B cell (primary cell): ENCODE measurements around the gene ETDB. TPM values are rescaled to one million over a fixed set of nuclear protein-coding genes. Genes with fewer than 3 reads are reported as not detected.
"Not testable (repeated sequence)": the region's sequence is repeated elsewhere in the genome, so short reads cannot be mapped to it uniquely, and the experiment has no call there.

Experiments
- ATAC-seq: fragments of 200-7000 bp; cut with Tn5 transposase; one replicate; pipeline ENCODE4 v1.10.0; 2021; ENCODE audit warnings: low read depth, mild to moderate bottlenecking, moderate number of reproducible peaks, moderate library complexity
- CTCF ChIA-PET: fragments of 350-600 bp; sonication (Branson Sonifier 250); formaldehyde crosslinking; loops from one replicate; lab custom pipeline; 2021; ENCODE audit warnings: antibody characterized with exemption, inconsistent platforms; lab: Charles Lee
- POLR2A ChIA-PET: fragments of 350-600 bp; sonication (Branson Sonifier 250); formaldehyde crosslinking; loops from one replicate; lab custom pipeline; 2021; ENCODE audit warnings: antibody characterized with exemption; lab: Charles Lee
- DNase-seq: peaks from one replicate; pipeline ENCODE4 v3.0.0; 2013
- H2AFZ ChIP-seq: 2 replicates; pipeline ENCODE4 v1.6.1; 2012; ENCODE audit warnings: mild to moderate bottlenecking, low read depth, low read length; ENCODE audit not compliant: insufficient read depth, poor library complexity, severe bottlenecking
- H3K27ac ChIP-seq, 2 donors: 1 replicate in 1 of 2; 2 replicates in 1 of 2; pipeline ENCODE4 v1.5.1; 2012 to 2013; ENCODE audit warnings: low read length in 2 of 2, mild to moderate bottlenecking in 2 of 2, moderate library complexity in 1 of 2
- H3K27me3 ChIP-seq, 4 experiments: fragments of 200-600 bp in 1 of 4; sonication (generic) in 1 of 4; replicated peaks in 1 of 4; 1 replicate in 2 of 4; 2 replicates in 2 of 4; pipeline versions ENCODE4 v1.6.1 to v1.7.0; 2013 to 2016; ENCODE audit warnings: low read length in 3 of 4, mild to moderate bottlenecking in 2 of 4, mixed read lengths in 1 of 4, moderate library complexity in 1 of 4; ENCODE audit not compliant: insufficient read depth in 4 of 4, control insufficient read depth in 3 of 4; ENCODE audit errors: control extremely low read depth in 1 of 4
- H3K36me3 ChIP-seq, 2 experiments: replicated peaks in 1 of 2; 1 replicate in 1 of 2; 2 replicates in 1 of 2; pipeline versions ENCODE4 v1.6.1 to v1.7.1; 2013; ENCODE audit warnings: low read length in 1 of 2; ENCODE audit not compliant: insufficient read depth in 2 of 2, control insufficient read depth in 1 of 2; ENCODE audit errors: control extremely low read depth in 1 of 2, extremely low read depth in 1 of 2
- H3K4me1 ChIP-seq, 2 donors: fragments of 200-600 bp in 1 of 2; sonication (generic) in 1 of 2; 1 replicate in 1 of 2; 2 replicates in 1 of 2; pipeline versions ENCODE4 v1.5.1 to v1.6.1; 2013 to 2017; ENCODE audit warnings: low read length in 2 of 2; ENCODE audit not compliant: control insufficient read depth in 2 of 2, insufficient read depth in 2 of 2
- H3K4me2 ChIP-seq: replicated peaks from 2 replicates; pipeline ENCODE3; 2012; ENCODE audit warnings: mild to moderate bottlenecking, low read depth, low read length; ENCODE audit not compliant: poor library complexity, severe bottlenecking
- H3K4me3 ChIP-seq, 5 experiments: fragments of 200-600 bp in 1 of 5; sonication (generic) in 1 of 5; 1 replicate in 3 of 5; 2 replicates in 2 of 5; pipeline versions ENCODE4 v1.5.1 to v1.7.0; 2011 to 2016; ENCODE audit warnings: low read length in 4 of 5, mild to moderate bottlenecking in 4 of 5, low read depth in 2 of 5, control low read depth in 1 of 5, moderate library complexity in 1 of 5; ENCODE audit not compliant: insufficient read depth in 1 of 5; ENCODE audit errors: control extremely low read depth in 1 of 5, extremely low read depth in 1 of 5
- H3K79me2 ChIP-seq: fragments of 200-600 bp; sonication (generic); one replicate; pipeline ENCODE4 v1.6.0; 2016; ENCODE audit warnings: low read length; ENCODE audit not compliant: control insufficient read depth, insufficient read depth
- H3K9ac ChIP-seq: fragments of 200-600 bp; sonication (generic); 2 replicates; pipeline ENCODE4 v1.6.1; 2017; ENCODE audit warnings: mild to moderate bottlenecking, low read length, moderate library complexity
- H3K9me3 ChIP-seq, 3 donors: one replicate each; pipeline versions ENCODE4 v1.6.1 to v1.7.1; 2013; ENCODE audit warnings: low read length in 2 of 3; ENCODE audit not compliant: control insufficient read depth in 2 of 3, insufficient read depth in 1 of 3; ENCODE audit errors: control extremely low read depth in 1 of 3
- H4K20me1 ChIP-seq: 2 replicates; pipeline ENCODE4 v1.6.0; 2012; ENCODE audit warnings: mild to moderate bottlenecking, low read length; ENCODE audit not compliant: insufficient read depth, control insufficient read depth, poor library complexity, severe bottlenecking
- H3K27ac Mint-ChIP-seq: one replicate; pipeline ENCODE4 v1.8.0; 2021; ENCODE audit warnings: mixed read lengths
- H3K27me3 Mint-ChIP-seq: one replicate; pipeline ENCODE4 v1.8.0; 2021; ENCODE audit warnings: mixed read lengths
- H3K4me1 Mint-ChIP-seq: one replicate; pipeline ENCODE4 v1.8.0; 2021; ENCODE audit warnings: mixed read lengths
- H3K4me3 Mint-ChIP-seq: one replicate; pipeline ENCODE4 v1.8.0; 2021; ENCODE audit warnings: mixed read lengths
- H3K9me3 Mint-ChIP-seq: one replicate; pipeline ENCODE4 v1.8.0; 2022; ENCODE audit warnings: mixed read lengths; ENCODE audit not compliant: insufficient read depth
- CTCF ChIP-seq: fragments of 200-600 bp; IDR thresholded peaks from one replicate; pipeline ENCODE4 v1.8.0; 2022; ENCODE audit warnings: antibody characterized with exemption, mild to moderate bottlenecking
- EZH2 ChIP-seq: IDR thresholded peaks from 2 replicates; pipeline ENCODE4 v1.6.1; 2012; ENCODE audit warnings: borderline replicate concordance, low read depth, mild to moderate bottlenecking, moderate library complexity, low read length; ENCODE audit not compliant: insufficient read depth, poor library complexity, severe bottlenecking
- WGBS: methylation state at CpG from one replicate; pipeline ENCODE4 v1.1.5; 2013; ENCODE audit warnings: missing lambda C conversion rate; ENCODE audit not compliant: insufficient coverage; 5-methylcytosine and 5-hydroxymethylcytosine counted together
- intact Hi-C: fragments of 100-400 bp; cut with micrococcal nuclease; formaldehyde crosslinking; loops from one replicate; pipeline ENCODE4 v1.10.0; 2022
- polyA plus RNA-seq: library from polyadenylated mRNA; depleted of rRNA; stranded (reverse); fragments of >200 nt; gene quantifications from 2 replicates; pipeline ENCODE4 v1.2.3, GENCODE V29; 2012
- total RNA-seq, 2 donors: library from RNA; stranded (reverse); fragments of 120-200 nt in 1 of 2; gene quantifications; 1 replicate in 1 of 2; 2 replicates in 1 of 2; pipeline versions ENCODE4 v1.2.3 to v1.2.4, GENCODE V29; 2013 to 2022

Gene ETDB
- total and polyA plus RNA-seq, 2 donors (not counting 1 experiment from before 2014, with no cell fraction given), result not detected

DNA sequence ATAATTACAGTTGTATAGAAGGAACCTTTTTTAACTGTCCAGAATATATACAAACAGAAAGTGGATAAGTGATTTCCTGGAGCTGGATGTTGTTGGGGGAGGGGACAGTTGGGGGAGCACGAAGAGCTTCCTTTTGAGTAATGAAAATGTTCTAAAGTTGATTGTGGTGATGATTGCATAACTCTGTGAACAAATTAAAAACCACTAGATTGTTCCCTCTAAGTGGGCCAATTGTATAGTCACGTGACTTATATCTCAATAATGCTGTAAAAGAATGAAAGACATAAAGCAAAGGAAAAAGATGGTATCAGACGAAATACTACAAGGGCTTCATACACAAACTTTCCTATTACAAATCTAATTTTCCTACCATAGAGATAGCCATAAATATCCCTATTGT, 48.2 kb upstream of the ETDB start:
- H3K4me1 Mint-ChIP-seq, result no peaks in the 10 kb centered on the region
- no CpG with 5 or more reads among the region's 3 CpGs for WGBS
- H3K27me3 ChIP-seq, result no peaks in the 10 kb centered on the region
- TF ChIP-seq EZH2, result no peak
- no peak for TF ChIP-seq CTCF
- H3K27ac ChIP-seq, result no peak overlapping the region
- H3K36me3 ChIP-seq, result no peaks in the 10 kb centered on the region
- no peak overlapping the region for H3K4me2 ChIP-seq
- H3K4me3 ChIP-seq, result no peak overlapping the region
- H3K27me3 Mint-ChIP-seq, result peaks cover 3% of the 10 kb centered on the region
- H3K27ac Mint-ChIP-seq, result no peak overlapping the region
- no peak for ATAC-seq
- DNase-seq, result no peak
- no peaks in the 10 kb centered on the region for H3K9me3 ChIP-seq
- no peak overlapping the region for H2AFZ ChIP-seq
- H4K20me1 ChIP-seq, result no peaks in the 10 kb centered on the region
- H3K4me1 ChIP-seq, result no peaks in the 10 kb centered on the region
- no peak overlapping the region for H3K9ac ChIP-seq
- ChIA-PET CTCF (no interaction called here), POLR2A (no interaction called here)
- no peak overlapping the region for H3K4me3 Mint-ChIP-seq
- H3K79me2 ChIP-seq, result no peaks in the 10 kb centered on the region
- intact Hi-C loops, result no loop called here
- no peaks in the 10 kb centered on the region for H3K9me3 Mint-ChIP-seq

- H3K27ac ChIP-seq, H3K4me1 Mint-ChIP-seq, DNase-seq, H3K79me2 ChIP-seq, H3K36me3 ChIP-seq, H3K27me3 ChIP-seq, H3K9me3 ChIP-seq, H3K4me3 Mint-ChIP-seq, H3K27me3 Mint-ChIP-seq, ATAC-seq, POLR2A ChIA-PET, intact Hi-C loops, H3K9me3 Mint-ChIP-seq, CTCF ChIA-PET, H3K9ac ChIP-seq, H3K4me2 ChIP-seq, H3K4me1 ChIP-seq, H4K20me1 ChIP-seq, H3K4me3 ChIP-seq, H2AFZ ChIP-seq, H3K27ac Mint-ChIP-seq: not testable (repeated sequence)
- WGBS, result no CpG with 5 or more reads among the region's 3 CpGs
These were observed 34.4 kb upstream of the ETDB start for GRCh38 chrX:135154688-135155087.

DNA sequence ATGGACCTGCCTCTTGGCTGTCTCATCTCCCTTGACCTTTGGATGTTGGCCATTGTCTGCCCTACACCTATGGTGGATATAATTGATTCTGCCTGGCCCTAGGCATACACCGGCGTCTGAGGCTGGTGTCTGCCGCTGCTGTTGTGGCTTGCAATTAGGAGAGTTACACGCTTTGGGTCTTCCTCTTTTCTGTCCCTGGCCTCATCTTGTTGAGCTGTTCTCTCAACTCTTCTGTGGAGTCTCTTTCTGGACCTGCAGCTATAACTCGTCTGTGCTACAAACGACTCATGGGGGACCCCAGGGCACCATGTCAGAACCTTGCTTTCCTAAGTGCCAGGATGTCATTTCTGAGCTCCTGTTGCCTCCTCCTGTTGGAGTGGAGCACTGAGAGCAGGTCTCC, 5.8 kb upstream of the ETDB start:
- H3K27ac Mint-ChIP-seq, H3K4me3 ChIP-seq, H3K4me2 ChIP-seq, H3K79me2 ChIP-seq, POLR2A ChIA-PET, H3K4me3 Mint-ChIP-seq, H3K9me3 Mint-ChIP-seq, H3K36me3 ChIP-seq, H3K27ac ChIP-seq, H3K9me3 ChIP-seq, H4K20me1 ChIP-seq, DNase-seq, ATAC-seq, H2AFZ ChIP-seq, H3K4me1 ChIP-seq, H3K4me1 Mint-ChIP-seq, intact Hi-C loops, H3K27me3 ChIP-seq, H3K27me3 Mint-ChIP-seq, H3K9ac ChIP-seq, CTCF ChIA-PET: not testable (repeated sequence)
- WGBS, result no CpG with 5 or more reads among the region's 6 CpGs
